Chondrocyte (in vitro differentiated cells): ENCODE measurements around the gene NSUN2. TPM values are rescaled to one million over a fixed set of nuclear protein-coding genes. Genes with fewer than 3 reads are reported as not detected.
A peak's percentile ranks its signal among the peaks of the same experiment; 100 is the strongest.
"Not testable (repeated sequence)": the region's sequence is repeated elsewhere in the genome, so short reads cannot be mapped to it uniquely, and the experiment has no call there.

Source experiments
- DNase-seq: peaks from one replicate; pipeline ENCODE4 v3.0.0; 2021; ENCODE audit warnings: mixed read lengths, low spot score
- H3K27ac Mint-ChIP-seq: one replicate; pipeline ENCODE4 v1.8.0; 2021; ENCODE audit warnings: mild to moderate bottlenecking, moderate library complexity, mixed read lengths; ENCODE audit not compliant: unreplicated experiment
- H3K27me3 Mint-ChIP-seq: 2 replicates; pipeline ENCODE4 v1.8.0; 2021; ENCODE audit warnings: low read depth, mixed read lengths
- H3K36me3 Mint-ChIP-seq: 2 replicates; pipeline ENCODE4 v1.8.0; 2021; ENCODE audit warnings: low read depth, mixed read lengths
- H3K4me1 Mint-ChIP-seq: 2 replicates; pipeline ENCODE4 v1.8.0; 2021; ENCODE audit warnings: low read depth, mild to moderate bottlenecking, mixed read lengths
- H3K4me3 Mint-ChIP-seq: one replicate; pipeline ENCODE4 v1.8.0; 2021; ENCODE audit warnings: mild to moderate bottlenecking, moderate library complexity, mixed read lengths; ENCODE audit not compliant: unreplicated experiment
- H3K9me3 Mint-ChIP-seq: 2 replicates; pipeline ENCODE4 v1.8.0; 2021; ENCODE audit warnings: low read depth, mixed read lengths
- CTCF ChIP-seq: fragments of 200-600 bp; sonication (generic); IDR thresholded peaks from 2 replicates; pipeline ENCODE4 v1.5.0; 2021; ENCODE audit warnings: antibody characterized with exemption, mild to moderate bottlenecking, moderate library complexity
- total RNA-seq: library from RNA; stranded (reverse); gene quantifications from 3 replicates; pipeline ENCODE4 v1.2.1, GENCODE V29; 2021

NSUN2 gene
- total RNA-seq, 1 donor from 2014 or later: 48.7 TPM

GRCh38 chr5:6673031-6673430 lies 40.2 kb upstream of the NSUN2 start:
- no peak overlapping the region for H3K27ac Mint-ChIP-seq
- peaks cover 12% of the 10 kb centered on the region for H3K36me3 Mint-ChIP-seq
- peaks cover 7% of the 10 kb centered on the region for H3K9me3 Mint-ChIP-seq
- DNase-seq: no peak
- TF ChIP-seq CTCF: no peak
- no peaks in the 10 kb centered on the region for H3K4me1 Mint-ChIP-seq
- no peak overlapping the region for H3K4me3 Mint-ChIP-seq
- no peaks in the 10 kb centered on the region for H3K27me3 Mint-ChIP-seq

GRCh38 chr5:6668717-6669116 lies 35.9 kb upstream of the NSUN2 start:
- DNase-seq, H3K9me3 Mint-ChIP-seq, H3K4me1 Mint-ChIP-seq, H3K27me3 Mint-ChIP-seq, H3K27ac Mint-ChIP-seq, H3K4me3 Mint-ChIP-seq: not testable (repeated sequence)
- H3K36me3 Mint-ChIP-seq: peaks cover 18% of the 10 kb centered on the region

GRCh38 chr5:6667648-6668047 lies 34.8 kb upstream of the NSUN2 start:
- Mint-ChIP-seq H3K27me3 (no peaks in the 10 kb centered on the region), H3K36me3 (peaks cover 18% of the 10 kb centered on the region), H3K27ac (no peak overlapping the region), H3K9me3 (no peaks in the 10 kb centered on the region), H3K4me1 (no peaks in the 10 kb centered on the region), H3K4me3 (no peak overlapping the region)
- TF ChIP-seq CTCF: no peak
- no peak for DNase-seq

GRCh38 chr5:6666762-6667161 lies 33.9 kb upstream of the NSUN2 start:
- Mint-ChIP-seq H3K36me3 (peaks cover 18% of the 10 kb centered on the region), H3K4me1 (no peaks in the 10 kb centered on the region), H3K27me3 (no peaks in the 10 kb centered on the region), H3K4me3 (no peak overlapping the region), H3K27ac (peak overlapping the region; percentile 41), H3K9me3 (no peaks in the 10 kb centered on the region)
- no peak for TF ChIP-seq CTCF
- DNase-seq: no peak

- Mint-ChIP-seq H3K4me1 (no peaks in the 10 kb centered on the region), H3K27ac (no peak overlapping the region), H3K9me3 (peaks cover 10% of the 10 kb centered on the region), H3K27me3 (no peaks in the 10 kb centered on the region), H3K36me3 (peaks cover 31% of the 10 kb centered on the region), H3K4me3 (no peak overlapping the region)
- no peak for DNase-seq
- no peak for TF ChIP-seq CTCF
Measured at GRCh38 chr5:6660688-6661087, 27.8 kb upstream of the NSUN2 start.

- Mint-ChIP-seq H3K4me3 (no peak overlapping the region), H3K9me3 (peaks cover 10% of the 10 kb centered on the region), H3K27me3 (no peaks in the 10 kb centered on the region), H3K27ac (no peak overlapping the region), H3K36me3 (peaks cover 34% of the 10 kb centered on the region), H3K4me1 (no peaks in the 10 kb centered on the region)
- no peak for DNase-seq
- no peak for TF ChIP-seq CTCF
Measured at GRCh38 chr5:6659941-6660684, 27.3 kb upstream of the NSUN2 start.
